ENCODE results near the gene KIF5C.

KIF5C gene

DNA sequence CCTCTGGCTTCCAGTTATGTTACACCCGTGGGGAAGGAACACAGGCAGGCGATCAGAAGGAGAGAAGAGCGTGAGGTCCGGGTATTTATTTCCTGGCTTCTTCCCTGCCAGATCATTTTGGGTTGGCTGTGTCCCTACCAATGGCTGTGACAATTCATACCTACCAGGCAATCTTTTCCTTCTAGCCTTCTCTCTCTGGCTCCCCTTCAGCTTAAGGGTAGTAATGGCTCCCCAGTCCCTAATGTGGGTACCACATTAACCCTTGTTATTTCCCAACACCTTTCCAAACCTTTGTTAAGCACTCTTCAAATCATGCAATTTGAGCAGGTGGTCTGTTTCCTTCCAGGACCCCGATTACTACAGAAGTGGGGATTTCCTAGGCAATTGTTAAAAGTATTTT lies 84.7 kb downstream of the KIF5C start:
- Histone ChIP-seq H3K27ac (ENCODE audit: low read depth, low read length, poor library complexity, severe bottlenecking) (no peak overlapping the region), H3K9me2 (ENCODE audit: low read depth, low read length) (no peaks in the 10 kb centered on the region), H4K20me1 (ENCODE audit: insufficient read depth, low read length) (no peaks in the 10 kb centered on the region), H3K9me3 (ENCODE audit: low read length) (no peaks in the 10 kb centered on the region), H3K79me2 (ENCODE audit: insufficient read depth, low read length) (no peaks in the 10 kb centered on the region), H2AFZ (ENCODE audit: low read length) (no peak overlapping the region), H3F3A (ENCODE audit: insufficient read depth, low read length) (no peaks in the 10 kb centered on the region), H3K4me2 (ENCODE audit: low read length) (no peak overlapping the region), H3K4me3 (ENCODE audit: low read depth, low read length, poor library complexity, severe bottlenecking) (no peak overlapping the region), H3K9ac (ENCODE audit: low read length) (no peak overlapping the region), H3K27me3 (ENCODE audit: insufficient read depth, low read length) (no peaks in the 10 kb centered on the region), H3K36me3 (ENCODE audit: insufficient read depth, low read length) (no peaks in the 10 kb centered on the region), H3K4me1 (ENCODE audit: insufficient read depth, low read length, severe bottlenecking) (no peaks in the 10 kb centered on the region)
- no peak for TF ChIP-seq EZH2 (IDR thresholded peaks at IDR 0.05; ENCODE audit: borderline replicate concordance, low read length)
- TF ChIP-seq, protein P1, sequence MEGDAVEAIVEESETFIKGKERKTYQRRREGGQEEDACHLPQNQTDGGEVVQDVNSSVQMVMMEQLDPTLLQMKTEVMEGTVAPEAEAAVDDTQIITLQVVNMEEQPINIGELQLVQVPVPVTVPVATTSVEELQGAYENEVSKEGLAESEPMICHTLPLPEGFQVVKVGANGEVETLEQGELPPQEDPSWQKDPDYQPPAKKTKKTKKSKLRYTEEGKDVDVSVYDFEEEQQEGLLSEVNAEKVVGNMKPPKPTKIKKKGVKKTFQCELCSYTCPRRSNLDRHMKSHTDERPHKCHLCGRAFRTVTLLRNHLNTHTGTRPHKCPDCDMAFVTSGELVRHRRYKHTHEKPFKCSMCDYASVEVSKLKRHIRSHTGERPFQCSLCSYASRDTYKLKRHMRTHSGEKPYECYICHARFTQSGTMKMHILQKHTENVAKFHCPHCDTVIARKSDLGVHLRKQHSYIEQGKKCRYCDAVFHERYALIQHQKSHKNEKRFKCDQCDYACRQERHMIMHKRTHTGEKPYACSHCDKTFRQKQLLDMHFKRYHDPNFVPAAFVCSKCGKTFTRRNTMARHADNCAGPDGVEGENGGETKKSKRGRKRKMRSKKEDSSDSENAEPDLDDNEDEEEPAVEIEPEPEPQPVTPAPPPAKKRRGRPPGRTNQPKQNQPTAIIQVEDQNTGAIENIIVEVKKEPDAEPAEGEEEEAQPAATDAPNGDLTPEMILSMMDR (IDR thresholded peaks at IDR 0.05; ENCODE audit: low read length): no peak

DNA sequence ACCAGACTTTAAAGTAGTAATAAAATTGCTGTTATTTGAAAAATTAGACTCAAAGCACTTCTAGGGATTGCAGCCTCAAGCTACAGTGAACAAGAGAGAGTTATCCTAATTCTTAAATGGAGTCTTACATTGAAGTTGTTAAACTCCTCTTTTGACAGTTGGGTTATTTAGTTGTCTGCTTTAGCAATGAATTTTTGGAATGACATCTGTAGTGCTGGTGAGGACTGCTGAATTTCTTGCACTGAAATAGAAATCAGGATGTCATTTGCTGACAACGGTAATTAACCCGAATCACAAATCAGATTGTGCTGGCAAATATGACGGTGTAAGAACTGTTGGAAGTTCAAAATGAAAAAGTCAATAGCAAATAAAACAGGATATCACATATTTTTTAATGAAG lies 85.5 kb downstream of the KIF5C start:
- Histone ChIP-seq H3K9me2 (ENCODE audit: low read depth, low read length) (no peaks in the 10 kb centered on the region), H3K9ac (ENCODE audit: low read length) (no peak overlapping the region), H3K27me3 (ENCODE audit: insufficient read depth, low read length) (no peaks in the 10 kb centered on the region), H3K4me1 (ENCODE audit: insufficient read depth, low read length, severe bottlenecking) (peaks cover 2% of the 10 kb centered on the region), H2AFZ (ENCODE audit: low read length) (no peak overlapping the region), H3K4me2 (ENCODE audit: low read length) (no peak overlapping the region), H4K20me1 (ENCODE audit: insufficient read depth, low read length) (no peaks in the 10 kb centered on the region), H3K79me2 (ENCODE audit: insufficient read depth, low read length) (no peaks in the 10 kb centered on the region), H3F3A (ENCODE audit: insufficient read depth, low read length) (no peaks in the 10 kb centered on the region), H3K9me3 (ENCODE audit: low read length) (no peaks in the 10 kb centered on the region), H3K27ac (ENCODE audit: low read depth, low read length, poor library complexity, severe bottlenecking) (no peak overlapping the region), H3K4me3 (ENCODE audit: low read depth, low read length, poor library complexity, severe bottlenecking) (no peak overlapping the region), H3K36me3 (ENCODE audit: insufficient read depth, low read length) (no peaks in the 10 kb centered on the region)
- TF ChIP-seq, protein P1 (IDR thresholded peaks at IDR 0.05; ENCODE audit: low read length): no peak
- TF ChIP-seq EZH2 (IDR thresholded peaks at IDR 0.05; ENCODE audit: borderline replicate concordance, low read length): no peak

DNA sequence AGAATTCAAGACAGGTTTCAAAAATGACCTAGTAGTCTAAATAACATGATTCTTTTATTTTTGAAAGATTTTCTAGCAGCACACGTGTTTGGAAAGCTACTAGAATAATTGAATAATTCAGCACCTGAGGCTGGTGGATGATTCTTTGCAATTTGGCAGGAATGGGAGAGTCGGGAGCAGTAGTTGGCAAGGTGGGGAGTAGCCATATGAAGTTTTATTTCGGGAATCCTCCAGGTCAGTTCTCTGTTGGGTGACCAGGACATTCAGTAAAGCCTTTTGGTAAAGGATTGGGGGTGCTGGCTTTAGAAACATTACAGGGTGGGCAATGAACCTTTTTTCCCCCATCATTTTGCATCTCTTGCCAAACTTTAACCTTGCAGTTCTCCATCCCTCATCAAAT lies 88.4 kb downstream of the KIF5C start:
- no peak overlapping the region for H3K4me3 ChIP-seq (ENCODE audit: low read depth, low read length, poor library complexity, severe bottlenecking)
- no peak overlapping the region for H3K27ac ChIP-seq (ENCODE audit: low read depth, low read length, poor library complexity, severe bottlenecking)
- no peaks in the 10 kb centered on the region for H3F3A ChIP-seq (ENCODE audit: insufficient read depth, low read length)
- no peaks in the 10 kb centered on the region for H3K9me2 ChIP-seq (ENCODE audit: low read depth, low read length)
- no peak overlapping the region for H2AFZ ChIP-seq (ENCODE audit: low read length)
- H3K4me1 ChIP-seq (ENCODE audit: insufficient read depth, low read length, severe bottlenecking): peaks cover 12% of the 10 kb centered on the region
- no peak overlapping the region for H3K9ac ChIP-seq (ENCODE audit: low read length)
- H3K79me2 ChIP-seq (ENCODE audit: insufficient read depth, low read length): no peaks in the 10 kb centered on the region
- H3K9me3 ChIP-seq (ENCODE audit: low read length): no peaks in the 10 kb centered on the region
- TF ChIP-seq EZH2 (IDR thresholded peaks at IDR 0.05; ENCODE audit: borderline replicate concordance, low read length): no peak
- TF ChIP-seq, protein P1 (IDR thresholded peaks at IDR 0.05; ENCODE audit: low read length): no peak
- no peaks in the 10 kb centered on the region for H4K20me1 ChIP-seq (ENCODE audit: insufficient read depth, low read length)
- no peak overlapping the region for H3K4me2 ChIP-seq (ENCODE audit: low read length)
- H3K27me3 ChIP-seq (ENCODE audit: insufficient read depth, low read length): no peaks in the 10 kb centered on the region
- H3K36me3 ChIP-seq (ENCODE audit: insufficient read depth, low read length): no peaks in the 10 kb centered on the region

Data from OCI-LY1 (cell line).